Gastrocnemius medialis (tissue), 4 donors: ENCODE results near the gene LRCH3.
"Not testable (repeated sequence)": the region's sequence is repeated elsewhere in the genome, so short reads cannot be mapped to it uniquely, and the experiment has no call there.

Experiments
- CTCF ChIP-seq, 5 experiments: fragments of 450-650 bp in 3 of 5; fragments of 200-600 bp in 2 of 5; sonication (generic) in 2 of 5; IDR thresholded peaks in 4 of 5; conservative IDR thresholded peaks in 1 of 5; 1 replicate in 4 of 5; 2 replicates in 1 of 5; pipeline ENCODE4 v1.5.1; 2016 to 2019; ENCODE audit warnings: antibody characterized with exemption in 5 of 5, mild to moderate bottlenecking in 3 of 5, moderate library complexity in 3 of 5
- POLR2A ChIP-seq, 2 donors: fragments of 450-650 bp; IDR thresholded peaks; one replicate each; pipeline ENCODE4 v1.6.1; 2017; ENCODE audit warnings: antibody characterized with exemption in 2 of 2, mild to moderate bottlenecking in 2 of 2, moderate library complexity in 2 of 2

GRCh38 chr3:197887430-197888053 is 96.5 kb downstream of the LRCH3 start:
- not testable (repeated sequence) for TF ChIP-seq CTCF (IDR thresholded peaks at IDR 0.05 in 4 of 5, conservative IDR thresholded peaks at IDR 0.05 in 1 of 5); POLR2A (IDR thresholded peaks at IDR 0.05)
